ENCODE measurements around the gene PRKCH. TPM values are rescaled to one million over a fixed set of nuclear protein-coding genes. Genes with fewer than 3 reads are reported as not detected.
A peak's percentile ranks its signal among the peaks of the same experiment; 100 is the strongest.

PRKCH gene
- total RNA-seq, 1 donor from 2014 or later, result 8.4 TPM

- Histone ChIP-seq H3K36me3 (ENCODE audit: control insufficient read depth, insufficient read depth, low read length) (no peaks in the 10 kb centered on the region), H3K27me3 (ENCODE audit: control insufficient read depth, insufficient read depth, low read length) (no peaks in the 10 kb centered on the region), H3K4me3 (ENCODE audit: low read depth, low read length) (no peak overlapping the region)
- DNase-seq (ENCODE audit: low read depth), result no peak
- TF ChIP-seq CTCF (IDR thresholded peaks at IDR 0.05; ENCODE audit: insufficient read depth, low read length, poor library complexity, severe bottlenecking), result no peak
These were observed 236.5 kb downstream of the PRKCH start for GRCh38 chr14:61557854-61558253.

GRCh38 chr14:61558271-61558670 lies 236.9 kb downstream of the PRKCH start:
- no peak for DNase-seq (ENCODE audit: low read depth)

GRCh38 chr14:61559641-61560201 lies 238.3 kb downstream of the PRKCH start:
- Histone ChIP-seq H3K4me3 (ENCODE audit: low read depth, low read length) (no peak overlapping the region), H3K36me3 (ENCODE audit: control insufficient read depth, insufficient read depth, low read length) (no peaks in the 10 kb centered on the region), H3K27me3 (ENCODE audit: control insufficient read depth, insufficient read depth, low read length) (no peaks in the 10 kb centered on the region)
- no peak for DNase-seq (ENCODE audit: low read depth)
- no peak for TF ChIP-seq CTCF (IDR thresholded peaks at IDR 0.05; ENCODE audit: insufficient read depth, low read length, poor library complexity, severe bottlenecking)

More at GRCh38 chr14:61558271-61558670, 236.9 kb downstream of the PRKCH start:
- TF ChIP-seq CTCF (IDR thresholded peaks at IDR 0.05; ENCODE audit: insufficient read depth, low read length, poor library complexity, severe bottlenecking), result no peak
- H3K4me3 ChIP-seq (ENCODE audit: low read depth, low read length), result no peak overlapping the region
- no peaks in the 10 kb centered on the region for H3K36me3 ChIP-seq (ENCODE audit: control insufficient read depth, insufficient read depth, low read length)
- H3K27me3 ChIP-seq (ENCODE audit: control insufficient read depth, insufficient read depth, low read length), result no peaks in the 10 kb centered on the region

- no peak for TF ChIP-seq CTCF (IDR thresholded peaks at IDR 0.05; ENCODE audit: insufficient read depth, low read length, poor library complexity, severe bottlenecking)
- no peaks in the 10 kb centered on the region for H3K36me3 ChIP-seq (ENCODE audit: control insufficient read depth, insufficient read depth, low read length)
- no peaks in the 10 kb centered on the region for H3K27me3 ChIP-seq (ENCODE audit: control insufficient read depth, insufficient read depth, low read length)
- DNase-seq (ENCODE audit: low read depth), result no peak
- no peak overlapping the region for H3K4me3 ChIP-seq (ENCODE audit: low read depth, low read length)
These were observed 238.9 kb downstream of the PRKCH start for GRCh38 chr14:61560323-61560722.

GRCh38 chr14:61561104-61561503 lies 239.7 kb downstream of the PRKCH start:
- peak; percentile 41 for TF ChIP-seq CTCF (IDR thresholded peaks at IDR 0.05; ENCODE audit: insufficient read depth, low read length, poor library complexity, severe bottlenecking)
- Histone ChIP-seq H3K36me3 (ENCODE audit: control insufficient read depth, insufficient read depth, low read length) (no peaks in the 10 kb centered on the region), H3K27me3 (ENCODE audit: control insufficient read depth, insufficient read depth, low read length) (no peaks in the 10 kb centered on the region), H3K4me3 (ENCODE audit: low read depth, low read length) (no peak overlapping the region)
- DNase-seq (ENCODE audit: low read depth), result no peak

- Histone ChIP-seq H3K27me3 (ENCODE audit: control insufficient read depth, insufficient read depth, low read length) (no peaks in the 10 kb centered on the region), H3K4me3 (ENCODE audit: low read depth, low read length) (no peak overlapping the region), H3K36me3 (ENCODE audit: control insufficient read depth, insufficient read depth, low read length) (no peaks in the 10 kb centered on the region)
- DNase-seq (ENCODE audit: low read depth), result peak; percentile 100
- no peak for TF ChIP-seq CTCF (IDR thresholded peaks at IDR 0.05; ENCODE audit: insufficient read depth, low read length, poor library complexity, severe bottlenecking)
These were observed 240.4 kb downstream of the PRKCH start for GRCh38 chr14:61561657-61562276.
